Ramos (cell line): ENCODE measurements around the gene PPP1R12C.
"Not testable (repeated sequence)": the region's sequence is repeated elsewhere in the genome, so short reads cannot be mapped to it uniquely, and the experiment has no call there.

Experiments
- in situ Hi-C: fragments of 300-500 bp; cut with MboI; formaldehyde crosslinking; loops from one replicate; pipeline ENCODE4 v1.14.3; 2022; ENCODE audit warnings: low sequenced_read_pairs; ENCODE audit not compliant: unreplicated experiment

PPP1R12C gene

DNA sequence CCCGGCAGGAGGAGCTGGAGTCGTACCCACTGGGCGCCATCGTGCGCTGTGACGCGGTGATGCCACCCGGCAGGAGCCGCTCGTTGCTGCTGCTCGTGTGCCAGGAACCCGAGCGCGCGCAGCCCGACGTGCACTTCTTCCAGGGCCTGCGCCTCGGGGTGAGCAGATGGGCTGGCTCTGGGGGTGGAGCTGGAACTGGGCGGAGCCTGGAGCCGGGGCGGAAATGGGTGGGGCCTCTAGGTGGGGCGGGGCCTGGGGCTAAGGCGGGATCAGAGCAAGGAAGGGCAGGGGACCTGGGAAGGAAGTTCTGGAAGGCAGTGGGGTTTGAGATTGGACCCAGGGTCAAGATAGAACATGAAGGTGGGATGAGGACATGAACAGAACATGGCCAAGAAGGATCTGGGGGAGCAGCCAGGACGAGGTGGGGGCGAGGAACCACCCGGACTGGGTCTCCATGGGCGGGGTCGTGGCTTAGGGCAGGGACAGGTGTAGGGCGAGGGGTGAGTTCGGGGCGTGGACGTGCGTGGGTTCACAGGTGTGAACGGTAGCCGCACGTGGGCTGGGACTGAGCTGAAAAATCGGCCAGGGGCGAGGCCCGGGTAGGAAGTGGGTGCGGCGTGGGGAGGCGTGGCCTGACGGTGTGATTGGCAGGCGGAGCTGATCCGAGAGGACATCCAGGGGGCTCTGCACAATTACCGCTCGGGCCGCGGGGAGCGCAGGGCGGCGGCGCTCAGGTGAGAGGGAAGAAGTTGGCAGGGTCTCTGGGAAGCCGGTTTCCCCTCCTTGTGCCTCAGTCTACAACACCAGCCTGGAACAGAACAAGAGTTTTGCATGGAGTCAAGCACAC, 37.1 kb downstream of the PPP1R12C start:
- in situ Hi-C loops: no loop called here

GRCh38 chr19:55079400-55080038, 37.9 kb downstream of the PPP1R12C start:
- in situ Hi-C loops: no loop called here

DNA sequence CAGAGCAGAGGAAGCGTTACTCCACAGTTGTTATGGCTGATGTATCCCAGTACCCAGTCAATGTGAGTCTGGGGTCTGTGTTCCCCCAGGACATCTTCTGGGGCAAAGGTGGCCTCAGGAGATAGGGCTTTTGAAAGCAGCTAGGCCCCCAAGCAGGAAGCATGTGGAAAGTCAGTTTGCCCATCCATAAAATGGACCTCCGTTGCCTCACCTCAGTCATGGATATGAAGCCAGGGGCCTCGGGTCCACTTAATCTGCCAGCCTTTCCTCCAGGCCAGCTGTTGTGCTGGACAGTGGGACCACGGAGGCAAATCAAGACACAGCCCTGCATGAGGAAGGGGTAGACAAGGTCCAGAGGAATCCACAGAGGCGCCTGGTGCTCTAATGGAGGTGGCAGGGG, 38.4 kb downstream of the PPP1R12C start:
- in situ Hi-C loops: no loop called here

DNA sequence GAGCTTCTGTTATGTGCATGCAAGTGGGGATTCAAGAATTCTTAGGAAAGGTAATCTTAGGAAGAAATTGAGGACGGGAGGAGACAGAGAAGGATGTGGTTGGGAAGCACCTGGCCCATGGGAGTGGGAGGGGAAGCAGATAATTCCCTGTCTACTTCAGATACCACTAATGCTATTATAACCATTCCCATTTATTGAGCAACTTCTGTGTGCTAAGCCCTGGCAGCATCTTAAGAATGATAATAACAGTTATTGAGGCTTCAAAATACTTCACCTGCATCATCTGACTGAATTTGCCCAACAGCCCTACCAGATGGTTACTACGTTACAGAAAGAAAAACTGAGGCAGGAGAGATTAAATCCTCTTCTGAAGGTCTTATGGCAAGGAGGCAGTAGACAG, 40.3 kb downstream of the PPP1R12C start:
- in situ Hi-C loops: no loop called here

- in situ Hi-C loops: no loop called here
Measured at GRCh38 chr19:55076321-55076720, 41.1 kb downstream of the PPP1R12C start.

DNA sequence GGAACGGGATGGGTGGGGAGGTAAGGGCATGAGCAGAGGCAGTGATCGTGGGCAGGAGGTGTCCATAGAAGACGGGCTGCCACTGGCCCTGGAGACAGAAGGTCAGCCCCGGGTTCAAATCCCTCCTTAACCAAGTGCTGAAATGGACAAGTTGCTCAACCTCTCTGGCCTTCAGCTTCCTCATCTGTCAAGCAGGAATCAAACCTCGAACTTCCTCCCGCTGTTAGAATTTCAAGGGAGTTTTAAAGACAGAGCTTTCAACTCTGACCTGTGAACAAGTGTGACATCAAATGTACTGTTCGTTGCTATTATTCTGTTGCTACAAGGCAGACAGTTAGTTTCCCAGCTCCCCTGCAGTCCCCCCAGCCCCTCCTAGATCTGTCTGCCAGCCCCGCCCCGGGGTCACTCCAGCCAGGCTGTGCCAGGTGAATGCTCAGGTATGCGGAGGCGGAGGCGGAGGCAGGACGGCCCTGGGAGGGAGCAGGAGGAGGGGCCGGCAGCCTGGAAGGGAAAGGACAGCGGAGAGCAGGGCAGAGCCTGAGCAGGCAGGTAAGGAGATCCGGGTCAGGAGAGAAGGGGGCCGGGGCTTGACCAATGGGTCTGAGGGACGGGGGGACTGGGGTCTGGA, 42.0 kb downstream of the PPP1R12C start, which contains the start of gene EPS8L1:
TSS of gene EPS8L1 (plus strand) at position 499 of the 628 bp plus-strand sequence. CDS start 576 bp downstream, outside the sequence.
- in situ Hi-C loops: no loop called here

- in situ Hi-C loops: no loop called here
Measured at GRCh38 chr19:55071913-55072312, 45.5 kb downstream of the PPP1R12C start.

- in situ Hi-C loops: no loop called here
Measured at GRCh38 chr19:55071129-55071502, 46.3 kb downstream of the PPP1R12C start.

DNA sequence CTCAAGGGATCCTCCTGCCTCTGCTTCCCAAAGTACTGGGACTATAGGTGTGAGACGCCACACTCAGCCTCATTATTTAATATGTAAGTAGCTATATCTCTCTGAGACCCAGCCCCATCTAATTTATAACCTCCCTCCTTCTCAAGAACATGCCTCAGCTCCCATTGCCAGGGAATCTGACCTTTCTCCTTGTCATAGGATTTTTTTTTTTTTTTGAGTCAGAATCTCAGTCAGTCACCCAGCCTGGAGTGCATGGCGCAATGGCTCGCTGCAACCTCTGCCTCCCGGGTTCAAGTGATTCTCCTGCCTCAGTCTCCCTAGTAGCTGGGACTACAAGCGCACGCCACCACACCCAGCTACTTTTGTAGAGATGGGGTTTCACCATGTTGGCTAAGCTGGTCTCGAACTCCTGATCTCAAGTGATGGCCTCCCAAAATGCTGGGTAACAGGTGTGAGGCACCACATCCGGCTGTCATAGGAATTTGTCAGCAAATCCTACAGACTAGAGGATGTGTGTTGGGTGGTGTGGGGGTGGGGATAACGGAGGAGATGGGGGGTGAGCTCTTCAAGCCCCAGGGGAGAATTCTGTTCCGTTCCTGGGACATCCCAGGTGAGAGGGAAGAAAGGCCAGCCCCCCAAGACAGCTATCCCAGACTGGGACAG, 46.8 kb downstream of the PPP1R12C start:
- in situ Hi-C loops: no loop called here

DNA sequence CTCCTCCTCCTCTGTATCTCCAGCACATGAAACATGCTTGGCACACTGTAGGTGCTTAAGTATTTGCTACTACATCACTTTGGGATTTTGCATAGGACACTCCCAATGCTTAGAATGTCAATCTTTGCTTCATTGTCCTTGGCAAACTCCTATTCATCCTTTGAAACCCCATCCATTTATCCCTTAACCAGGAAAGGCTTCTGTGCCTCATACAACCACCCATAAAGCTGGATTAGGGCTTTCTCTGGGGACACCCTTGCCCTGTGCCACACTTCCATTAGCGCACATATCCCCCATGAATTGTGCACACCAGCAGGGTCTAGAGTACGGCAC, 47.6 kb downstream of the PPP1R12C start:
- in situ Hi-C loops: no loop called here

- in situ Hi-C loops: no loop called here
Measured at GRCh38 chr19:55068950-55069864, 48.2 kb downstream of the PPP1R12C start.

GRCh38 chr19:55067869-55068268, 49.6 kb downstream of the PPP1R12C start:
- in situ Hi-C loops: no loop called here

GRCh38 chr19:55066107-55066709, 51.2 kb downstream of the PPP1R12C start:
- in situ Hi-C loops: no loop called here

DNA sequence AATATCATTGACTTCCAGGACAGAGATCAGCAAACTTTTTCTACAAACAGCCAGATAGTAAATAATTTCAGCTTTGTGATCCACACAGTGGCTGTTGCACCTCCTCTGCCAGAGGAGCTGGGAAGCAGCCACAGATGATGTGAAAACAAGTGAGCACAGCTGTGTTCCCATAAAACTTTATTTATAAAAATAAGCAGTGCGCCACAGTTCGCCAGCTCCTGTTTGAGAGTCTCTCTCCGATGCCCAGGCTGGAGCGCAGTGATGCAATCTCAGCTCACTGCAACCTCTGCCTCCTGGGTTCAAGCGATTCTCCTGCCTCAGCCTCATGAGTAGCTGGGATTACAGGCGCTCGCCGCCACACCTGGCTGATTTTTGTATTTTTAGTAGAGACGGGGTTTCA, 51.9 kb downstream of the PPP1R12C start:
- in situ Hi-C loops: not testable (repeated sequence)

GRCh38 chr19:55063492-55063843, 54.0 kb downstream of the PPP1R12C start:
- in situ Hi-C loops: no loop called here

DNA sequence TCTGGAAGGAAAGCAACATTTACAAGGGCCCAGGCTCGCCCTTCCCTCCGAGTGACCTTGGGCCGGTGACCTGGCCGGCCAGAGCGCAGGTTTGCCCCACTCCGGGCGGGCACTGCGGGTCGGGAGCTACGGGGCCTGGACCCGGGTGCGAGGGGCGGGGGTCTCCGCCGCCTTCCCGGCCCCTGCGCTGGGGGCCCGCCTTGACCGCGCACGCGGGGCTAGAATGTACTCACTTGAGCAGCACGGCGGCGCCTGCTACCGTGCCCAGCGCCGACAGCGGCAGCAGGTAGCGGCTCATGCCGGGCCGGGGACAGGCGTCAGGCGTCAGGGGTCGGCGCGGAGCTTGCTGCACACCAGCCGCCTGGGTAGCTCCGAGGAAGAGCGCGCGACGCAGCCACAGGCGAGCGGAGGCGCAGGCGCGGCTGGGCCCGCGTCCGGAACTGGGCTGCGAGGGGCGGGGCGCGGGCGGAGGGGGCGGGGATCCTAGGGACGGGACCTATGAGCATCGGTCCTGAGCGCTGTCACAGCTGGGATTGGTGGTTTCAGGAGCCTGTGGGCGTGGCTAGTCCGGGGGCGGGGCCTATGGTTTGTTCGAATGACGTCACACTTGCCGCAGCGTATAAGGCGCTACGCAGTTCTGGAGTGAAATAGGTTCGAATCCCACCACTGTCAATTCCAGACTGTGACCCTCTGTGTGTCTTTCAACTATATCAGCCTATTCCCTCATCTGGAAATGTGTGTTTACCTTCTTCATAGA, 54.5 kb downstream of the PPP1R12C start, which contains the start of gene RDH13:
TSS of gene RDH13 (minus strand) at position 414 of the 757 bp plus-strand sequence. CDS start at position 298, 116 bp downstream.
- in situ Hi-C loops: no loop called here

GRCh38 chr19:55060287-55060686, 57.1 kb downstream of the PPP1R12C start:
- in situ Hi-C loops: not testable (repeated sequence)

DNA sequence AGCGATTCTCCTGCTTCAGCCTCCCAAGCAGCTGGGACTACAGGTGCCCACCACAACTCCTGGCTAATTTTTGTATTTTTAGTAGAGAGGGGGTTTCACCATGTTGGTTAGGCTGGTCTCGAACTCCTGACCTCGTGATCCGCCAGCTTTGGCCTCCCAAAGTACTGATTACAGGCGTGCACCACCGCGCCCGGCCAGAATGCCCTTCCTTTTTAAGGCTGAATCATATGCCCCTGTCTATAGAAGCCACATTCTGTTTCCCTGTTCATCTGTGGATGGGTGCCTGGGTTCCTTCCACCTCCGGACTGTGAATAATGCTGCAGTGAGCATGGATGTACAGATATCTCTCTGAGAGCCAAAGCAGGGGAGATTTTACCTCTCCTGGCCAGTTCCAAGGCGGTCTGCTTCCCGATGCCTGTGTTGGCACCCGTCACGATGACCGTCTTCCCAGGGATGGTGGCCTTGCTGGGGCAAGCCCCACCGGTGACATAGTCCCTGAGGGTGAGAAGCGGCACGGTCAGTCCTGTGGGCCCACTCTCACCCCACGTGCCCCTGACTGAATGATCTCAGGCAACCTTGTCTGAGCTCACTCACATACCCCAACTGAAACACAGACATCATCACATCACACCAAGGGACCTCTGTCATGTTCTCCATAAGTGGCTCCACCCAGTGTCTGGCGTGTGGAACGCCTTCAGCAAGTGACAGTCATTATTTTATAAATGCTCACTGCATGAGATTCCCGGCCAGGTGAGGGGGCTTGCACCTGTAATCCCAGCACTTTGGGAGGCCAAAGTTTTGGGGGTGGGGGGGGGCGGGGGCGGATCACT, 58.4 kb downstream of the PPP1R12C start:
- in situ Hi-C loops: no loop called here
